ENCODE results near the gene SASH3. TPM values are rescaled to one million over a fixed set of nuclear protein-coding genes. Genes with fewer than 3 reads are reported as not detected.
A peak's percentile ranks its signal among the peaks of the same experiment; 100 is the strongest.

SASH3 gene
- total and polyA plus RNA-seq, 2 donors from 2014 or later = 1.9 to 18.3 TPM

DNA sequence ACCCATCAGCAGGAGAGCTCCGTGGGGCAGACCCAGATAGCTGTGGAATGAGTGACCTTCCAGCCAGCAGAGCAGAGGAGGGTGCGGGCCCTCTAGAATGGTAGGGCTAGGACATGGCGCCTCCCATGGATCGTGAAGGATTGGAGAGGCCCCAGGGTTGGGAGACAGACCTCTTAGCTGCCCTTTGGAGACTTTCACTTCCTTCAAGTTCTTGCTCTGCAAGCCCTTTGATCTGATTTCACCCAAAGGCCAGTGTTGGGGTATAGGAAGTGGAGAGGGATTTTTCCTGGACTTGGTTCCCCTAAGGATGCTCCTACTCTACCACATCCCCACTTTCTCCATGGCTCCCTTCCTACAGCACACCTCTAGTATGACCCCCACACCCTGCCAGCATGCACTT lies 3.0 kb downstream of the SASH3 start:
- no peaks in the 10 kb centered on the region for H3K9me3 ChIP-seq (ENCODE audit: control insufficient read depth in 2 of 3, insufficient read depth in 1 of 3, low read length in 3 of 3)
- no peak overlapping the region for H3K4me3 ChIP-seq (ENCODE audit: low read length in 3 of 3)
- DNase-seq = no peak
- FAIRE-seq = no peak
- no peak for TF ChIP-seq CTCF (IDR thresholded peaks at IDR 0.05; ENCODE audit: borderline replicate concordance, extremely low read depth, insufficient read depth)
- H3K27me3 ChIP-seq (ENCODE audit: control insufficient read depth, insufficient read depth, low read length) = no peaks in the 10 kb centered on the region
- no peaks in the 10 kb centered on the region for H3K36me3 ChIP-seq (ENCODE audit: control insufficient read depth in 2 of 3, insufficient read depth in 3 of 3, low read length in 3 of 3)
- H3K4me1 ChIP-seq (ENCODE audit: control insufficient read depth in 2 of 3, insufficient read depth in 2 of 3, low read depth in 1 of 3, low read length in 3 of 3) = no peaks in the 10 kb centered on the region
- intact Hi-C loops (cut with DNase I) = no loop called here
- no peak overlapping the region for H3K27ac ChIP-seq (ENCODE audit: low read depth in 2 of 2, low read length in 2 of 2)
- no peak overlapping the region for H3K9ac ChIP-seq (ENCODE audit: low read length in 3 of 3)

DNA sequence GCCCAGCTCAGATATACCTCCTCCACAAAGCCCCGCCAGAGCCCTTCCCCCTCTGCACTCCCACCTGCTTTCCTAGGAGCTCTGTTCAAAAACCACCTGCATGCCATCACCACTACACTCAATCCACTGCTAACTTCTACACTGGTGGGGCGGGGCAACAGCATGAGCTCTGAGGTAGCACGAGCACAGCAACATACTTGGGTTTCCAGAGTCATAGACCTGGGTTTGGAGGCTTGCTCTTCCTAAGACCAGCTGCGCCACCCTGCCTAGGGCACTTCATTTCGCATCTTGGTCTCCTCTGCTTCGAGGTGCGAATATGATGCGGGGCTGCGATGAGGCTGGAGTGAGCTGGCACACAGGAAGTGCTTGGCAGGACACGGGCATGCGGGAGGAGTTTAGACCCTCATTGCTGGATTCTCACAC lies 3.6 kb downstream of the SASH3 start:
- intact Hi-C loops (cut with DNase I) = no loop called here
- Histone ChIP-seq H3K36me3 (ENCODE audit: control insufficient read depth in 2 of 3, insufficient read depth in 3 of 3, low read length in 3 of 3) (no peaks in the 10 kb centered on the region), H3K27ac (ENCODE audit: low read depth in 2 of 2, low read length in 2 of 2) (no peak overlapping the region), H3K4me3 (ENCODE audit: low read length in 3 of 3) (no peak overlapping the region), H3K9me3 (ENCODE audit: control insufficient read depth in 2 of 3, insufficient read depth in 1 of 3, low read length in 3 of 3) (no peaks in the 10 kb centered on the region), H3K4me1 (ENCODE audit: control insufficient read depth in 2 of 3, insufficient read depth in 2 of 3, low read depth in 1 of 3, low read length in 3 of 3) (no peaks in the 10 kb centered on the region), H3K27me3 (ENCODE audit: control insufficient read depth, insufficient read depth, low read length) (no peaks in the 10 kb centered on the region), H3K9ac (ENCODE audit: low read length in 3 of 3) (no peak overlapping the region)
- FAIRE-seq (no peak), DNase-seq (peak in 1 of 5 donors; percentile 32)
- no peak for TF ChIP-seq CTCF (IDR thresholded peaks at IDR 0.05; ENCODE audit: borderline replicate concordance, extremely low read depth, insufficient read depth)

GRCh38 chrX:129784371-129784770 lies 4.6 kb downstream of the SASH3 start:
- Histone ChIP-seq H3K9me3 (ENCODE audit: control insufficient read depth in 2 of 3, insufficient read depth in 1 of 3, low read length in 3 of 3) (no peaks in the 10 kb centered on the region), H3K4me3 (ENCODE audit: low read length in 3 of 3) (no peak overlapping the region), H3K27ac (ENCODE audit: low read depth in 2 of 2, low read length in 2 of 2) (no peak overlapping the region), H3K27me3 (ENCODE audit: control insufficient read depth, insufficient read depth, low read length) (no peaks in the 10 kb centered on the region), H3K36me3 (ENCODE audit: control insufficient read depth in 2 of 3, insufficient read depth in 3 of 3, low read length in 3 of 3) (no peaks in the 10 kb centered on the region), H3K4me1 (ENCODE audit: control insufficient read depth in 2 of 3, insufficient read depth in 2 of 3, low read depth in 1 of 3, low read length in 3 of 3) (no peaks in the 10 kb centered on the region), H3K9ac (ENCODE audit: low read length in 3 of 3) (no peak overlapping the region)
- FAIRE-seq (no peak), DNase-seq (no peak)
- no peak for TF ChIP-seq CTCF (IDR thresholded peaks at IDR 0.05; ENCODE audit: borderline replicate concordance, extremely low read depth, insufficient read depth)
- intact Hi-C loops (cut with DNase I) = no loop called here
